ENCODE data around the gene FIGNL1. TPM values are rescaled to one million over a fixed set of nuclear protein-coding genes. Genes with fewer than 3 reads are reported as not detected.

The FIGNL1 gene
- total RNA-seq, 1 experiment from 2014 or later = 42.5 TPM

- peaks cover 34% of the 10 kb centered on the region for H3K27me3 Mint-ChIP-seq (ENCODE audit: unreplicated experiment)
- DNase-seq = no peak
- no peaks in the 10 kb centered on the region for H3K4me1 Mint-ChIP-seq (ENCODE audit: low read depth, unreplicated experiment)
- no peaks in the 10 kb centered on the region for H3K36me3 Mint-ChIP-seq (ENCODE audit: insufficient read depth, unreplicated experiment)
- BruUV-seq (replicated peaks) = no TSS peak
- TF ChIP-seq, protein P1, sequence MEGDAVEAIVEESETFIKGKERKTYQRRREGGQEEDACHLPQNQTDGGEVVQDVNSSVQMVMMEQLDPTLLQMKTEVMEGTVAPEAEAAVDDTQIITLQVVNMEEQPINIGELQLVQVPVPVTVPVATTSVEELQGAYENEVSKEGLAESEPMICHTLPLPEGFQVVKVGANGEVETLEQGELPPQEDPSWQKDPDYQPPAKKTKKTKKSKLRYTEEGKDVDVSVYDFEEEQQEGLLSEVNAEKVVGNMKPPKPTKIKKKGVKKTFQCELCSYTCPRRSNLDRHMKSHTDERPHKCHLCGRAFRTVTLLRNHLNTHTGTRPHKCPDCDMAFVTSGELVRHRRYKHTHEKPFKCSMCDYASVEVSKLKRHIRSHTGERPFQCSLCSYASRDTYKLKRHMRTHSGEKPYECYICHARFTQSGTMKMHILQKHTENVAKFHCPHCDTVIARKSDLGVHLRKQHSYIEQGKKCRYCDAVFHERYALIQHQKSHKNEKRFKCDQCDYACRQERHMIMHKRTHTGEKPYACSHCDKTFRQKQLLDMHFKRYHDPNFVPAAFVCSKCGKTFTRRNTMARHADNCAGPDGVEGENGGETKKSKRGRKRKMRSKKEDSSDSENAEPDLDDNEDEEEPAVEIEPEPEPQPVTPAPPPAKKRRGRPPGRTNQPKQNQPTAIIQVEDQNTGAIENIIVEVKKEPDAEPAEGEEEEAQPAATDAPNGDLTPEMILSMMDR (IDR thresholded peaks at IDR 0.05; ENCODE audit: unreplicated experiment) = no peak
- no peak overlapping the region for H3K4me3 Mint-ChIP-seq (ENCODE audit: low read depth, unreplicated experiment)
- CTCF ChIA-PET = no interaction called here
- H3K9me3 Mint-ChIP-seq (ENCODE audit: low read depth, unreplicated experiment) = no peaks in the 10 kb centered on the region
- H3K27ac Mint-ChIP-seq (ENCODE audit: unreplicated experiment) = no peak overlapping the region
- intact Hi-C loops (cut with micrococcal nuclease; ENCODE audit: unreplicated experiment) = no loop called here
These were observed 34.2 kb downstream of the FIGNL1 start for GRCh38 chr7:50415844-50416364.

DNA sequence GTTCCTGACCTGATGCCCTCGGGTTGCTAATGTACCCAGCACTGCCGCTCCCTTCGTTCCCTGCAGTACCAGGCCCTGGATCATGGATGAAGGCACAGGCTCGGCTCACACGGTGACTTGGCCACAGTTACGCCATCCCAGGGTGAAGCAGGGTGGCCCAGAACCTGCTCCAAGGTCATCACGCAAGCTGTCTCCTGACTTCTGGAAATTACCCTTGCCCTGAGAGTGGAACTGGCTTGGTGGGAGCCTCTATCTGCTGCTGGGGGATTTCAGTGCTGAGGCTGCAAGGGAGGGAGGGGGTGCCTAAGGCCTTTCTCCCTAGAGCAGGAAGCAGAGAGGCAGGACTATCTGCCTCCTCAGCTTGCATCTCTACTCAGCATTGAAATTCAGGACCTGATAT is 36.6 kb downstream of the FIGNL1 start:
- H3K9me3 Mint-ChIP-seq (ENCODE audit: low read depth, unreplicated experiment) = no peaks in the 10 kb centered on the region
- peaks cover 58% of the 10 kb centered on the region for H3K27me3 Mint-ChIP-seq (ENCODE audit: unreplicated experiment)
- H3K4me1 Mint-ChIP-seq (ENCODE audit: low read depth, unreplicated experiment) = no peaks in the 10 kb centered on the region
- H3K4me3 Mint-ChIP-seq (ENCODE audit: low read depth, unreplicated experiment) = no peak overlapping the region
- no peak for DNase-seq
- no peaks in the 10 kb centered on the region for H3K36me3 Mint-ChIP-seq (ENCODE audit: insufficient read depth, unreplicated experiment)
- H3K27ac Mint-ChIP-seq (ENCODE audit: unreplicated experiment) = no peak overlapping the region
- BruUV-seq (replicated peaks) = no TSS peak
- TF ChIP-seq, protein P1 (IDR thresholded peaks at IDR 0.05; ENCODE audit: unreplicated experiment) = no peak
- CTCF ChIA-PET = interaction anchor here (1.5 kb wide), 1 partner anchor 747 kb away, joined by 3 read pairs; no protein-coding TSS in a partner anchor
- intact Hi-C loops (cut with micrococcal nuclease; ENCODE audit: unreplicated experiment) = no loop called here

GRCh38 chr7:50412973-50413372 is 37.2 kb downstream of the FIGNL1 start:
- intact Hi-C loops (cut with micrococcal nuclease; ENCODE audit: unreplicated experiment) = no loop called here
- CTCF ChIA-PET = interaction anchor here (1.5 kb wide), 1 partner anchor 748 kb away, joined by 3 read pairs; no protein-coding TSS in a partner anchor
- no peak for DNase-seq
- Mint-ChIP-seq H3K9me3 (ENCODE audit: low read depth, unreplicated experiment) (no peaks in the 10 kb centered on the region), H3K36me3 (ENCODE audit: insufficient read depth, unreplicated experiment) (no peaks in the 10 kb centered on the region), H3K27ac (ENCODE audit: unreplicated experiment) (no peak overlapping the region), H3K27me3 (ENCODE audit: unreplicated experiment) (peaks cover 63% of the 10 kb centered on the region), H3K4me3 (ENCODE audit: low read depth, unreplicated experiment) (no peak overlapping the region), H3K4me1 (ENCODE audit: low read depth, unreplicated experiment) (no peaks in the 10 kb centered on the region)
- TF ChIP-seq, protein P1 (IDR thresholded peaks at IDR 0.05; ENCODE audit: unreplicated experiment) = no peak
- no TSS peak for BruUV-seq (replicated peaks)

GRCh38 chr7:50411332-50411731 is 38.8 kb downstream of the FIGNL1 start:
- H3K4me1 Mint-ChIP-seq (ENCODE audit: low read depth, unreplicated experiment) = no peaks in the 10 kb centered on the region
- H3K4me3 Mint-ChIP-seq (ENCODE audit: low read depth, unreplicated experiment) = no peak overlapping the region
- CTCF ChIA-PET = no interaction called here
- H3K27ac Mint-ChIP-seq (ENCODE audit: unreplicated experiment) = no peak overlapping the region
- BruUV-seq (replicated peaks) = no TSS peak
- peaks cover 72% of the 10 kb centered on the region for H3K27me3 Mint-ChIP-seq (ENCODE audit: unreplicated experiment)
- no peak for DNase-seq
- H3K9me3 Mint-ChIP-seq (ENCODE audit: low read depth, unreplicated experiment) = no peaks in the 10 kb centered on the region
- intact Hi-C loops (cut with micrococcal nuclease; ENCODE audit: unreplicated experiment) = no loop called here
- TF ChIP-seq, protein P1 (IDR thresholded peaks at IDR 0.05; ENCODE audit: unreplicated experiment) = no peak
- no peaks in the 10 kb centered on the region for H3K36me3 Mint-ChIP-seq (ENCODE audit: insufficient read depth, unreplicated experiment)
